Liver (tissue), 9 donors: ENCODE results near the gene AP1S2. TPM values are rescaled to one million over a fixed set of nuclear protein-coding genes. Genes with fewer than 3 reads are reported as not detected.

Experiments used
- DNase-seq: peaks from one replicate; pipeline ENCODE4 v3.0.0-alpha.2; 2017; ENCODE audit warnings: low spot score
- H3K27ac ChIP-seq, 2 donors: one replicate each; pipeline ENCODE4 v1.7.0; 2013; ENCODE audit warnings: inconsistent platforms in 2 of 2, low read length in 2 of 2, control low read depth in 1 of 2, low read depth in 1 of 2, mild to moderate bottlenecking in 1 of 2
- H3K27me3 ChIP-seq, 4 donors: one replicate each; pipeline versions ENCODE4 v1.6.1 to v1.7.0; 2013; ENCODE audit warnings: low read length in 3 of 4, inconsistent platforms in 1 of 4, mild to moderate bottlenecking in 1 of 4, moderate library complexity in 1 of 4; ENCODE audit not compliant: control insufficient read depth in 4 of 4, insufficient read depth in 4 of 4
- H3K36me3 ChIP-seq, 4 donors: one replicate each; pipeline versions ENCODE4 v1.6.1 to v1.7.0; 2013; ENCODE audit warnings: low read length in 3 of 4, mild to moderate bottlenecking in 3 of 4, low read depth in 1 of 4, moderate library complexity in 1 of 4; ENCODE audit not compliant: control insufficient read depth in 4 of 4, insufficient read depth in 3 of 4
- H3K4me1 ChIP-seq, 4 donors: one replicate each; pipeline versions ENCODE4 v1.6.1 to v1.7.0; 2013; ENCODE audit warnings: low read length in 3 of 4, mild to moderate bottlenecking in 3 of 4, moderate library complexity in 1 of 4; ENCODE audit not compliant: control insufficient read depth in 4 of 4, insufficient read depth in 4 of 4
- H3K4me3 ChIP-seq, 3 donors: one replicate each; pipeline versions ENCODE4 v1.6.1 to v1.7.0; 2013; ENCODE audit warnings: low read length in 3 of 3, control low read depth in 1 of 3, low read depth in 1 of 3, mild to moderate bottlenecking in 1 of 3
- H3K9ac ChIP-seq, 2 donors: one replicate each; pipeline ENCODE4 v1.7.0; 2013; ENCODE audit warnings: low read length in 2 of 2, mild to moderate bottlenecking in 2 of 2, moderate library complexity in 2 of 2, control low read depth in 1 of 2, low read depth in 1 of 2
- H3K9me3 ChIP-seq, 4 donors: one replicate each; pipeline versions ENCODE4 v1.6.1 to v1.7.0; 2013; ENCODE audit warnings: low read length in 3 of 4; ENCODE audit not compliant: control insufficient read depth in 4 of 4
- EGR1 ChIP-seq, 2 donors: IDR thresholded peaks; 2 replicates each; pipeline ENCODE4 v1.6.1; 2016 to 2018; ENCODE audit warnings: antibody characterized with exemption in 2 of 2, low read depth in 2 of 2
- FOXA1 ChIP-seq: IDR thresholded peaks from 2 replicates; pipeline ENCODE4 v1.6.1; 2016; ENCODE audit warnings: antibody characterized with exemption
- FOXA2 ChIP-seq: IDR thresholded peaks from 2 replicates; pipeline ENCODE4 v1.6.1; 2016; ENCODE audit warnings: antibody characterized with exemption
- GABPA ChIP-seq, 2 donors: IDR thresholded peaks in 1 of 2; conservative IDR thresholded peaks in 1 of 2; 2 replicates each; pipeline ENCODE4 v1.6.1; 2016; ENCODE audit warnings: antibody characterized with exemption in 2 of 2, mild to moderate bottlenecking in 1 of 2, moderate library complexity in 1 of 2
- HNF4A ChIP-seq, 2 donors: conservative IDR thresholded peaks; 2 replicates each; pipeline ENCODE4 v1.6.1; 2016; ENCODE audit warnings: antibody characterized with exemption in 2 of 2, mild to moderate bottlenecking in 2 of 2
- HNF4G ChIP-seq: IDR thresholded peaks from 2 replicates; pipeline ENCODE4 v1.6.1; 2016; ENCODE audit warnings: antibody characterized with exemption
- JUND ChIP-seq, 2 donors: IDR thresholded peaks; 2 replicates each; pipeline ENCODE4 v1.6.1; 2016; ENCODE audit warnings: antibody characterized with exemption in 2 of 2
- NR2F2 ChIP-seq: IDR thresholded peaks from 2 replicates; pipeline ENCODE4 v1.6.1; 2016; ENCODE audit warnings: antibody characterized with exemption
- RAD21 ChIP-seq, 2 donors: IDR thresholded peaks; 2 replicates each; pipeline ENCODE4 v1.6.1; 2016; ENCODE audit warnings: antibody characterized with exemption in 2 of 2, mild to moderate bottlenecking in 2 of 2
- REST ChIP-seq: IDR thresholded peaks from 2 replicates; pipeline ENCODE4 v1.6.1; 2016; ENCODE audit warnings: antibody characterized with exemption, mild to moderate bottlenecking
- RXRA ChIP-seq, 2 donors: IDR thresholded peaks; 2 replicates each; pipeline ENCODE4 v1.6.1; 2017 to 2018; ENCODE audit warnings: antibody characterized with exemption in 2 of 2, mild to moderate bottlenecking in 1 of 2
- TAF1 ChIP-seq: conservative IDR thresholded peaks from 2 replicates; pipeline ENCODE4 v1.6.1; 2016; ENCODE audit warnings: antibody characterized with exemption, mild to moderate bottlenecking
- WGBS: extraction: QIAGEN DNeasy Blood & Tissue Kit; methylation state at CpG from one replicate; pipeline ENCODE4 v1.1.7; 2013; 5-methylcytosine and 5-hydroxymethylcytosine counted together
- polyA plus RNA-seq, 2 donors: library from polyadenylated mRNA; stranded (reverse) in 1 of 2; unstranded in 1 of 2; fragments of 200-250 nt in 1 of 2; fragments of >200 nt in 1 of 2; fragmentation: Nextera tagmentation in 1 of 2; extraction: Ambion mirVana in 1 of 2; gene quantifications; one replicate each; pipeline versions ENCODE4 v1.2.1 to v1.2.3, GENCODE V29; 2013 to 2015
- total RNA-seq, 2 donors: library from RNA; depleted of rRNA; stranded (reverse); fragments of >200 nt; gene quantifications; one replicate each; pipeline ENCODE4 v1.2.3, GENCODE V29; 2014
- TF ChIP-seq, protein P1 (sequence below): fragments of 150-350 bp; IDR thresholded peaks from 2 replicates; pipeline ENCODE4 v1.5.1; 2017; ENCODE audit warnings: improper control_type of control experiment, low read depth, low read length; ENCODE audit not compliant: missing input control
- TF ChIP-seq, protein P2 (sequence below): IDR thresholded peaks from 2 replicates; pipeline ENCODE4 v1.6.1; 2016; ENCODE audit warnings: antibody characterized with exemption
- donor health status: healthy.
- donor health status: healthy.
- donor health status: healthy.
- donor health status: healthy.
- donor health status: healthy.

The AP1S2 gene
- total and polyA plus RNA-seq, 4 donors, result 6.1 to 25.7 (median 10.6) TPM

DNA sequence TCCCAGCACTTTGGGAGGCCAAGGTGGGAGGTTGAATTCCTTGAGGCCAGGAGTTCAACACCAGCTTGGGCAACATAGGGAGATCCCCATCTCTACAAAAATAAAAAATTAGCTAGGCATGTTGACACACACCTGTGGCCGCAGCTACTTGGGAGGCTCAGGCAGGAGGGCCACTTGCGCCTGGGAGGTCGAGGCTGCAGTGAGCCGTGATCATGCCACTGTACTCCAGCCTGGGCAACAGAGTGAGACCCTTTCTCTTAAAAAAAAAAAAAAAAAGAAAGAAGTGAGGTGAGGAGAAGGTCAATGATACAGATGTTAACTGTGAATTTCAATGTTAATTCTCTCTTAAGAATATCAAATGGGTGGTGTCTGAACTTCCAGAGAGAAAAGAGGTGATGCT, 15.1 kb upstream of the AP1S2 start:
- no peaks in the 10 kb centered on the region for H3K36me3 ChIP-seq
- no peak overlapping the region for H3K4me3 ChIP-seq
- no peak overlapping the region for H3K27ac ChIP-seq
- H3K27me3 ChIP-seq, result peaks cover 0 to 7% (median 0%) of the 10 kb centered on the region in 4 donors
- DNase-seq, result no peak
- no peaks in the 10 kb centered on the region for H3K4me1 ChIP-seq
- H3K9me3 ChIP-seq, result no peaks in the 10 kb centered on the region
- no peak for TF ChIP-seq HNF4A (conservative IDR thresholded peaks at IDR 0.05)
- TF ChIP-seq EGR1 (IDR thresholded peaks at IDR 0.05; ENCODE audit: low read depth in 2 of 2), result no peak
- TF ChIP-seq FOXA2, result no peak
- TF ChIP-seq GABPA (IDR thresholded peaks at IDR 0.05 in 1 of 2, conservative IDR thresholded peaks at IDR 0.05 in 1 of 2), result no peak
- TF ChIP-seq FOXA1, result no peak
- no peak for TF ChIP-seq RAD21 (IDR thresholded peaks at IDR 0.05)
- TF ChIP-seq NR2F2, result no peak
- TF ChIP-seq, protein P1, sequence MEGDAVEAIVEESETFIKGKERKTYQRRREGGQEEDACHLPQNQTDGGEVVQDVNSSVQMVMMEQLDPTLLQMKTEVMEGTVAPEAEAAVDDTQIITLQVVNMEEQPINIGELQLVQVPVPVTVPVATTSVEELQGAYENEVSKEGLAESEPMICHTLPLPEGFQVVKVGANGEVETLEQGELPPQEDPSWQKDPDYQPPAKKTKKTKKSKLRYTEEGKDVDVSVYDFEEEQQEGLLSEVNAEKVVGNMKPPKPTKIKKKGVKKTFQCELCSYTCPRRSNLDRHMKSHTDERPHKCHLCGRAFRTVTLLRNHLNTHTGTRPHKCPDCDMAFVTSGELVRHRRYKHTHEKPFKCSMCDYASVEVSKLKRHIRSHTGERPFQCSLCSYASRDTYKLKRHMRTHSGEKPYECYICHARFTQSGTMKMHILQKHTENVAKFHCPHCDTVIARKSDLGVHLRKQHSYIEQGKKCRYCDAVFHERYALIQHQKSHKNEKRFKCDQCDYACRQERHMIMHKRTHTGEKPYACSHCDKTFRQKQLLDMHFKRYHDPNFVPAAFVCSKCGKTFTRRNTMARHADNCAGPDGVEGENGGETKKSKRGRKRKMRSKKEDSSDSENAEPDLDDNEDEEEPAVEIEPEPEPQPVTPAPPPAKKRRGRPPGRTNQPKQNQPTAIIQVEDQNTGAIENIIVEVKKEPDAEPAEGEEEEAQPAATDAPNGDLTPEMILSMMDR, result no peak
- TF ChIP-seq JUND (IDR thresholded peaks at IDR 0.05), result no peak
- TF ChIP-seq REST, result no peak
- TF ChIP-seq, protein P2, sequence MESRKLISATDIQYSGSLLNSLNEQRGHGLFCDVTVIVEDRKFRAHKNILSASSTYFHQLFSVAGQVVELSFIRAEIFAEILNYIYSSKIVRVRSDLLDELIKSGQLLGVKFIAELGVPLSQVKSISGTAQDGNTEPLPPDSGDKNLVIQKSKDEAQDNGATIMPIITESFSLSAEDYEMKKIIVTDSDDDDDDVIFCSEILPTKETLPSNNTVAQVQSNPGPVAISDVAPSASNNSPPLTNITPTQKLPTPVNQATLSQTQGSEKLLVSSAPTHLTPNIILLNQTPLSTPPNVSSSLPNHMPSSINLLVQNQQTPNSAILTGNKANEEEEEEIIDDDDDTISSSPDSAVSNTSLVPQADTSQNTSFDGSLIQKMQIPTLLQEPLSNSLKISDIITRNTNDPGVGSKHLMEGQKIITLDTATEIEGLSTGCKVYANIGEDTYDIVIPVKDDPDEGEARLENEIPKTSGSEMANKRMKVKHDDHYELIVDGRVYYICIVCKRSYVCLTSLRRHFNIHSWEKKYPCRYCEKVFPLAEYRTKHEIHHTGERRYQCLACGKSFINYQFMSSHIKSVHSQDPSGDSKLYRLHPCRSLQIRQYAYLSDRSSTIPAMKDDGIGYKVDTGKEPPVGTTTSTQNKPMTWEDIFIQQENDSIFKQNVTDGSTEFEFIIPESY, result no peak
- no peak for TF ChIP-seq TAF1
- 94% methylated on average over 4 of the region's 4 CpGs for WGBS
- no peak overlapping the region for H3K9ac ChIP-seq

DNA sequence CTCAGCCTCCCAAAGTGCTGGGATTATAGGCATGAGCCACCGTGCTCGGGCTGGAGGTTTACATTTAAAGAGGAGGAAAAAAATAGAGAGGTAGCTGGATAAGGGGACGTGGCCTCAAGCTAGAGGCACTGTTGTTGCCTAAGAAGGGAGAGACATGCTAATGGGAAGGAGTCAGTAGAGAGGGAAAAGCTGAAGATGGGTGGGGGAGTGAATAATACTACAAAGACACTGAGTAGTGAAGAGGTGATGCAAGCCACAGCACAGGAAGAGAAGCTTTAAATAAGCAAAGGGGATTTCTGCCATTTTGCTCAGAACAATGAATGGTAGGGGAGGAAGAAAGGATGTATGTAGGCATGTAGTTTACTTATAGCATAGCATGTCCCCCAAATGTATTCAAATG, 11.5 kb upstream of the AP1S2 start:
- 76% methylated on average over 3 of the region's 3 CpGs for WGBS
- no peak overlapping the region for H3K27ac ChIP-seq
- no peak for TF ChIP-seq RXRA (IDR thresholded peaks at IDR 0.05)
- no peak for TF ChIP-seq RAD21 (IDR thresholded peaks at IDR 0.05)
- TF ChIP-seq, protein P2, result no peak
- TF ChIP-seq REST, result no peak
- TF ChIP-seq FOXA1, result no peak
- no peak for TF ChIP-seq EGR1 (IDR thresholded peaks at IDR 0.05; ENCODE audit: low read depth in 2 of 2)
- no peak for TF ChIP-seq HNF4G
- TF ChIP-seq TAF1, result no peak
- no peaks in the 10 kb centered on the region for H3K4me1 ChIP-seq
- no peak overlapping the region for H3K9ac ChIP-seq
- H3K4me3 ChIP-seq, result no peak overlapping the region
- H3K36me3 ChIP-seq, result no peaks in the 10 kb centered on the region
- peaks cover 0 to 5% (median 0%) of the 10 kb centered on the region in 4 donors for H3K27me3 ChIP-seq
- no peaks in the 10 kb centered on the region for H3K9me3 ChIP-seq
- no peak for DNase-seq
